ENCODE data around the gene PTX4.

DNA sequence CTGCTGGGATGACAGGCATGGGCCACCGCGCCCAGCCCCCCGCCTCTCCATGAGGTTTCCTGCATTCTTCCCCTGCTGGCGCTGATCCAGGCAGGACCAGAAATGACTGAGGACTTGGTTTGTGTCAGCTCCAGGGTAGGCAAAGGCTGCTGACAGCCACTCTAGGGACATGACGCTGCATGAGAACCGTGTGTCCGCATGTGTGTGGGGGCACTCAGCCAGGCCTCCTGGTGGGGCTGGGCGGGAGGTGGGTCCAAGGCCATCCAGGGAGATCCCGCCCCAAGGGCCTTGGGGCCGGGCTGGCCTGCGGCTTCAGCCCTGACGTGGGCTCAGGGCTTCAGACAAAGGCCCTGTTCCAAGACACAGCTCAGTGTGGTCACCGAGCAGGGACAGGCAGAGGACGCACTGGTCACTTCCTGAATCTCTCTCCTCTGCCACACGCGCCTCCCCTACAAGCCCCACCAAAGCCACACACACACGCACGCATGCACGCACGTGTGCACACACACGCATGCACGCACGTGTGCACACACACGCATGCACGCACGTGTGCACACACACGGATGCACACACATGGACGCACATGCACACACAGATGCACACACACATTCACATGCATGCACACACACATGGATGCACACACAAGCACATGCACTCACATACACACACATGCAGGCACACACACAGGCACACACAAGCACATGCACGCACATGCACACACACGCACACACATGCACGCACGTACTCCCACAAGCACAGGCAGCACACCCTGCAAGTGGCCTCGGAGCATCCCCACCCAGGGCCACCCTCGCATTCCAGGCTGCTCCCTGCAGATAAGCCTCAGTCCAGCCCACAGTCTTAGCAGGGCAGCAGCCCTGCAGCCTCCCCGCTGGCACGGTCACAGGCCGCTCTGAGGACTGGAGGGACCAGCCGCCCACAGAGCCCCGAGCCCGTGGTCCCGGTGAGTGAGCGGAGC is 39.4 kb upstream of the PTX4 start:
- TF ChIP-seq, protein P1, sequence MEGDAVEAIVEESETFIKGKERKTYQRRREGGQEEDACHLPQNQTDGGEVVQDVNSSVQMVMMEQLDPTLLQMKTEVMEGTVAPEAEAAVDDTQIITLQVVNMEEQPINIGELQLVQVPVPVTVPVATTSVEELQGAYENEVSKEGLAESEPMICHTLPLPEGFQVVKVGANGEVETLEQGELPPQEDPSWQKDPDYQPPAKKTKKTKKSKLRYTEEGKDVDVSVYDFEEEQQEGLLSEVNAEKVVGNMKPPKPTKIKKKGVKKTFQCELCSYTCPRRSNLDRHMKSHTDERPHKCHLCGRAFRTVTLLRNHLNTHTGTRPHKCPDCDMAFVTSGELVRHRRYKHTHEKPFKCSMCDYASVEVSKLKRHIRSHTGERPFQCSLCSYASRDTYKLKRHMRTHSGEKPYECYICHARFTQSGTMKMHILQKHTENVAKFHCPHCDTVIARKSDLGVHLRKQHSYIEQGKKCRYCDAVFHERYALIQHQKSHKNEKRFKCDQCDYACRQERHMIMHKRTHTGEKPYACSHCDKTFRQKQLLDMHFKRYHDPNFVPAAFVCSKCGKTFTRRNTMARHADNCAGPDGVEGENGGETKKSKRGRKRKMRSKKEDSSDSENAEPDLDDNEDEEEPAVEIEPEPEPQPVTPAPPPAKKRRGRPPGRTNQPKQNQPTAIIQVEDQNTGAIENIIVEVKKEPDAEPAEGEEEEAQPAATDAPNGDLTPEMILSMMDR (IDR thresholded peaks at IDR 0.05), result no peak
- TF ChIP-seq POLR2A (IDR thresholded peaks at IDR 0.05), result no peak

Measured in right lobe of liver (tissue), 4 donors.